A673 (cell line): ENCODE results near the gene ORC4.

Source experiments
- EZH2 ChIP-seq: fragments of 200-600 bp; sonication (generic); IDR thresholded peaks from 2 replicates; pipeline ENCODE4 v1.6.1; 2017; ENCODE audit warnings: borderline replicate concordance, low read depth, mild to moderate bottlenecking, mixed read lengths, antibody characterized with exemption, low read length; ENCODE audit not compliant: poor library complexity, severe bottlenecking
- TF ChIP-seq, protein P1 (sequence below): fragments of 300-800, 200-600 bp; sonication (generic); conservative IDR thresholded peaks from 2 replicates; pipeline ENCODE4 v1.5.1; 2017; ENCODE audit warnings: low read depth, mild to moderate bottlenecking, antibody characterized with exemption, low read length, moderate library complexity, mixed read lengths

DNA sequence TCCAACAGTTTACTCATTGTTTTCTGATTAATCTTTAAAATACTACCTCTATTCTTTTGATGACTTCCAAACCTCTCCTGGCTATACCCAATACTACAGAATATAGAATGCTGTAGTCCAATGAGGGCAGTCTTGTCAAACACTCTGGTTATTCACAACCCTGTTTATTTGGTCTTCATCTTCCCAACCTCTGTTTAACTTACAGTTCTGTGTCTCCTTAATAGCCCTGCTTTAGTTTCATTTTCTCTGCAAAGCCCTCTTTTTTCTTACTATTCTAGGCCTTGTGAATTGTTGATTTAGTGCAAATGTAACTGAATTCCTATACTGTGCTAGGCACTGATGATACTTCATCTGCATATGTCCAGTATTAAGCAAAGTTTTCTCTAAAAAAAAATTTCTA is 135.7 kb downstream of the ORC4 start:
- TF ChIP-seq, protein P1, sequence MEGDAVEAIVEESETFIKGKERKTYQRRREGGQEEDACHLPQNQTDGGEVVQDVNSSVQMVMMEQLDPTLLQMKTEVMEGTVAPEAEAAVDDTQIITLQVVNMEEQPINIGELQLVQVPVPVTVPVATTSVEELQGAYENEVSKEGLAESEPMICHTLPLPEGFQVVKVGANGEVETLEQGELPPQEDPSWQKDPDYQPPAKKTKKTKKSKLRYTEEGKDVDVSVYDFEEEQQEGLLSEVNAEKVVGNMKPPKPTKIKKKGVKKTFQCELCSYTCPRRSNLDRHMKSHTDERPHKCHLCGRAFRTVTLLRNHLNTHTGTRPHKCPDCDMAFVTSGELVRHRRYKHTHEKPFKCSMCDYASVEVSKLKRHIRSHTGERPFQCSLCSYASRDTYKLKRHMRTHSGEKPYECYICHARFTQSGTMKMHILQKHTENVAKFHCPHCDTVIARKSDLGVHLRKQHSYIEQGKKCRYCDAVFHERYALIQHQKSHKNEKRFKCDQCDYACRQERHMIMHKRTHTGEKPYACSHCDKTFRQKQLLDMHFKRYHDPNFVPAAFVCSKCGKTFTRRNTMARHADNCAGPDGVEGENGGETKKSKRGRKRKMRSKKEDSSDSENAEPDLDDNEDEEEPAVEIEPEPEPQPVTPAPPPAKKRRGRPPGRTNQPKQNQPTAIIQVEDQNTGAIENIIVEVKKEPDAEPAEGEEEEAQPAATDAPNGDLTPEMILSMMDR, result no peak
- TF ChIP-seq EZH2, result no peak
